A673 (cell line): Measurements from ENCODE around the gene OGDH. TPM values are rescaled to one million over a fixed set of nuclear protein-coding genes. Genes with fewer than 3 reads are reported as not detected.
"Not testable (repeated sequence)": the region's sequence is repeated elsewhere in the genome, so short reads cannot be mapped to it uniquely, and the experiment has no call there.

Experiments used
- BruUV-seq: library from RNA; stranded (reverse); fragments of 400-500 nt; replicated peaks from 2 replicates; lab custom pipeline; 2021; lab: Mats Ljungman, UMichigan
- CTCF ChIA-PET: fragments of 300-600 bp; sonication (Branson Sonifier 250); formaldehyde crosslinking; loops from one replicate; lab custom pipeline; 2022; ENCODE audit warnings: antibody characterized with exemption; lab: Charles Lee
- POLR2A ChIA-PET: fragments of 300-600 bp; sonication (Branson Sonifier 250); formaldehyde crosslinking; loops from one replicate; lab custom pipeline; 2022; ENCODE audit warnings: antibody characterized with exemption; ENCODE audit not compliant: low non-redundant PET; lab: Charles Lee
- DNase-seq: peaks from one replicate; pipeline ENCODE4 v3.0.0-alpha.2; 2015; ENCODE audit warnings: low spot score
- H3K27ac ChIP-seq: fragments of 200-600 bp; sonication (generic); 2 replicates; pipeline ENCODE4 v1.5.1; 2016; ENCODE audit warnings: mixed run types, low read depth, mild to moderate bottlenecking, mixed read lengths, antibody characterized with exemption, low read length; ENCODE audit not compliant: poor library complexity, severe bottlenecking
- H3K27me3 ChIP-seq: fragments of 200-600 bp; sonication (generic); replicated peaks from 2 replicates; pipeline ENCODE4 v1.6.1; 2017; ENCODE audit warnings: mixed run types, low read depth, mild to moderate bottlenecking, mixed read lengths, antibody characterized with exemption, low read length; ENCODE audit not compliant: insufficient read depth, poor library complexity
- H3K36me3 ChIP-seq: fragments of 200-600 bp; sonication (generic); 2 replicates; pipeline ENCODE4 v1.6.1; 2016; ENCODE audit warnings: mixed run types, mild to moderate bottlenecking, mixed read lengths, antibody characterized with exemption, low read length; ENCODE audit not compliant: insufficient read depth, poor library complexity, severe bottlenecking
- H3K4me1 ChIP-seq: fragments of 200-600 bp; sonication (generic); 2 replicates; pipeline ENCODE4 v1.6.1; 2017; ENCODE audit warnings: mixed run types, mild to moderate bottlenecking, mixed read lengths, antibody characterized with exemption, low read length; ENCODE audit not compliant: insufficient read depth, poor library complexity, severe bottlenecking
- H3K4me3 ChIP-seq: fragments of 200-600 bp; sonication (generic); 2 replicates; pipeline ENCODE4 v1.5.1; 2016; ENCODE audit warnings: low read depth, mixed run types, mild to moderate bottlenecking, mixed read lengths, low read length; ENCODE audit not compliant: poor library complexity, severe bottlenecking
- H3K9me3 ChIP-seq: fragments of 200-600 bp; sonication (generic); 2 replicates; pipeline ENCODE4 v1.6.1; 2016; ENCODE audit warnings: mixed run types, low read depth, mild to moderate bottlenecking, mixed read lengths, antibody characterized with exemption, low read length; ENCODE audit not compliant: poor library complexity, severe bottlenecking
- EZH2 ChIP-seq: fragments of 200-600 bp; sonication (generic); IDR thresholded peaks from 2 replicates; pipeline ENCODE4 v1.6.1; 2017; ENCODE audit warnings: borderline replicate concordance, low read depth, mild to moderate bottlenecking, mixed read lengths, antibody characterized with exemption, low read length; ENCODE audit not compliant: poor library complexity, severe bottlenecking
- intact Hi-C: fragments of 100-400 bp; cut with micrococcal nuclease; formaldehyde crosslinking; loops from one replicate; pipeline ENCODE4 v1.10.0; 2022; ENCODE audit not compliant: unreplicated experiment
- total RNA-seq: library from RNA; stranded (reverse); gene quantifications from 2 replicates; pipeline ENCODE4 v1.2.3, GENCODE V29; 2021
- TF ChIP-seq, protein P1 (sequence below): fragments of 300-800, 200-600 bp; sonication (generic); conservative IDR thresholded peaks from 2 replicates; pipeline ENCODE4 v1.5.1; 2017; ENCODE audit warnings: low read depth, mild to moderate bottlenecking, antibody characterized with exemption, low read length, moderate library complexity, mixed read lengths

OGDH gene
- total RNA-seq, 1 experiment from 2014 or later: 111 TPM

DNA sequence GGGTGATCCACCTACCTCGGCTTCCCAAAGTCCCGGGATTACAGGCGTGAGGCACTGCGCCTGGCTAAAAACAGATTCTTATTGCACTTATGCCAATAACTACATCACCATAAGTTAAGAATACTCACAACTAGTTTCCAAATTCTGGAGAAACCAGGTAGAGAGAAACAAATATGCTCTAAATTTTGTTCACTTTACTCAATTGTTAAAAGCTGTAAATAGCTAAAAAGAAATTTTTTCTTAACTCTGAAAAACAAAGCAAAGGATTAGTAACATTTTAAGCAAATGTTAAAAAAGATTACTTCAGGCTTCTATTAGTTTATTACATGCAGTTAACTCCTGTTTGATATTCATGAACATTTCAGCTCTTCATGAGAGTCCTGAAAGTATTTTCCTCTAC, 113.9 kb downstream of the OGDH start:
- intact Hi-C loops: no loop called here
- Histone ChIP-seq H3K27ac (no peak overlapping the region), H3K27me3 (no peaks in the 10 kb centered on the region), H3K4me1 (no peaks in the 10 kb centered on the region), H3K9me3 (peaks cover 3% of the 10 kb centered on the region), H3K4me3 (no peak overlapping the region), H3K36me3 (no peaks in the 10 kb centered on the region)
- ChIA-PET CTCF (no interaction called here), POLR2A (no interaction called here)
- BruUV-seq: no TSS peak
- no peak for DNase-seq
- TF ChIP-seq EZH2: no peak
- TF ChIP-seq, protein P1, sequence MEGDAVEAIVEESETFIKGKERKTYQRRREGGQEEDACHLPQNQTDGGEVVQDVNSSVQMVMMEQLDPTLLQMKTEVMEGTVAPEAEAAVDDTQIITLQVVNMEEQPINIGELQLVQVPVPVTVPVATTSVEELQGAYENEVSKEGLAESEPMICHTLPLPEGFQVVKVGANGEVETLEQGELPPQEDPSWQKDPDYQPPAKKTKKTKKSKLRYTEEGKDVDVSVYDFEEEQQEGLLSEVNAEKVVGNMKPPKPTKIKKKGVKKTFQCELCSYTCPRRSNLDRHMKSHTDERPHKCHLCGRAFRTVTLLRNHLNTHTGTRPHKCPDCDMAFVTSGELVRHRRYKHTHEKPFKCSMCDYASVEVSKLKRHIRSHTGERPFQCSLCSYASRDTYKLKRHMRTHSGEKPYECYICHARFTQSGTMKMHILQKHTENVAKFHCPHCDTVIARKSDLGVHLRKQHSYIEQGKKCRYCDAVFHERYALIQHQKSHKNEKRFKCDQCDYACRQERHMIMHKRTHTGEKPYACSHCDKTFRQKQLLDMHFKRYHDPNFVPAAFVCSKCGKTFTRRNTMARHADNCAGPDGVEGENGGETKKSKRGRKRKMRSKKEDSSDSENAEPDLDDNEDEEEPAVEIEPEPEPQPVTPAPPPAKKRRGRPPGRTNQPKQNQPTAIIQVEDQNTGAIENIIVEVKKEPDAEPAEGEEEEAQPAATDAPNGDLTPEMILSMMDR: no peak

DNA sequence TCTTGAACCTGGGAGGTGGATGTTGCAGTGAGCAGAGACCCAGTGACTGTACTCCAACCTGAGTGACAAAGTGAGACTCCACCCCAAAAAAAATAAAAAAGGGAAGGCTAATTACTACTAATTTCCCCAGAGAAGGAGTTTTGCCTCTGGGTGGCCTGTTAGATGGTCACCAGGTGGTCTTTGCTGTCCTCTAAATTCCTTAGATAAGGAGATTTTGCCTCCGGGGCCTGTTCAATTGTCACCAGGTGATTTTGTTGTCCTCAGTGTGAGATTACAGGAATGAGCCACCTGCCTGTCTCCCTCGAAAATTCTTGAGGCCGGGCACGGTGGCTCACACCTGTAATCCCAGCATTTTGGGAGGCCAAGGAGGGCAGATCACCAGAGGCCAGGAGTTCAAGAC, 117.8 kb downstream of the OGDH start:
- Histone ChIP-seq H3K27ac (no peak overlapping the region), H3K36me3 (no peaks in the 10 kb centered on the region), H3K4me3 (no peak overlapping the region), H3K9me3 (peaks cover 3% of the 10 kb centered on the region), H3K27me3 (no peaks in the 10 kb centered on the region), H3K4me1 (no peaks in the 10 kb centered on the region)
- POLR2A ChIA-PET: no interaction called here
- BruUV-seq: no TSS peak
- CTCF ChIA-PET: no interaction called here
- intact Hi-C loops: no loop called here
- no peak for TF ChIP-seq EZH2
- TF ChIP-seq, protein P1: no peak
- DNase-seq: no peak

DNA sequence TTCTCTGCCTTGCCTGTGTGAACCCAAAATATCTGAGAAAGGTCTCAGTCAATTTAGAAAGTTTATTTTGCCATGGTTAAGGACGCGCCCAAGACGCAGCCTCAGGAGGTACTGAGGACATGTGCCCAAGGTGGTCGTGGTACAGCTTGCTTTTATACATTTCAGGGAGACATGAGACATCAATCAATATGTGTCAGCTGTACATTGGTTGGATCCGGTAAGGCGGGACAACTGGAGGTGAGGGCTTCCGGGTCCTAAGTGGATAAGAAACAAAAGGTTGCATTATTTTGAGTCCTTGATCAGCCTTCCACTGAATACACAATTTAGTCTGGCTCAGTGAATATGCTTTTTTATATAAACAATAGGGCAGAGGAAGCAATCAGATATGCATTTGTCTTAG, 119.8 kb downstream of the OGDH start:
- intact Hi-C loops, H3K27ac ChIP-seq, H3K9me3 ChIP-seq, H3K4me1 ChIP-seq, CTCF ChIA-PET, BruUV-seq, H3K4me3 ChIP-seq, H3K27me3 ChIP-seq, DNase-seq, POLR2A ChIA-PET, H3K36me3 ChIP-seq: not testable (repeated sequence)

DNA sequence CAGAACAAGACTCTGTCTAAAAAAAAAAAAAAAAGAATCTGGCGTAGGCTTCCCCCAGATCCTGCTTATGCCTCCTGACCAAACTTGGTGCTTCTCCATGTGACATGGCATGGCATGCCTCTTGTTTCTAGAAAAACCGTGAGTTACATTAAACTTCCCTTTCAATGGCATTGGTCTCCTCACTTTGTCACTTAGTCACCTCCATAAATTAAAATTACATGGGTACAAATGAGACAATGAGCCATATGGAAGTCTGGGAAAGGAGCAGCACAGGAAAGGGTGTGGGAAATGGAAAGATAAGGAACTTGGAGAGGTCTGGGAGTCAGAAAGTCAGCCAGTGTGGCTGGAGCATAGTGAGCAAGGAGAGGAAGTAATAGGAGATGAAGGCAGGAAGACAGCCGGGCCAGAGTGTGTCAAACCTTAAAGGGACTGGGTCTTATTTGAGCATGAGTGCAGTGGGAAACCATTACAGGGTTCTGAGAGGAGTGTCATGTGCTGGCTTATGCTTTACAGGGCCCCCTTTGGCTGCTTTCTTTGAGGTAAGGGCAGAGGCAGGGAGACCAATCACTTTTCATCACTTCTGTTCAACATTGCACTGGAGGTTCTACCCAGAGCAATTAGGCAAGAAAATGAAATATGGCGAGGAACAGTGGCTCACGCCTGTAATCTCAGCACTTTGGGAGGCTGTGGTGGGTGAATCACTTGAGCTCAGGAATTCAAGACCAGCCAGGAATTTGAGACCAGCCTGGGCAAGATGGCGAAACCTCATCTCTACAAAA, 120.9 kb downstream of the OGDH start:
- POLR2A ChIA-PET: no interaction called here
- no peak overlapping the region for H3K27ac ChIP-seq
- H3K4me1 ChIP-seq: no peaks in the 10 kb centered on the region
- intact Hi-C loops: no loop called here
- DNase-seq: no peak
- CTCF ChIA-PET: no interaction called here
- BruUV-seq: no TSS peak
- H3K27me3 ChIP-seq: no peaks in the 10 kb centered on the region
- TF ChIP-seq EZH2: no peak
- TF ChIP-seq, protein P1: no peak
- H3K4me3 ChIP-seq: no peak overlapping the region
- H3K9me3 ChIP-seq: no peaks in the 10 kb centered on the region
- no peaks in the 10 kb centered on the region for H3K36me3 ChIP-seq
